Pancreas (tissue), 10 donors: ENCODE measurements around the gene GLTPD2. TPM values are rescaled to one million over a fixed set of nuclear protein-coding genes. Genes with fewer than 3 reads are reported as not detected.

Experiments
- ATAC-seq, 4 donors: fragments of 200-7000 bp; cut with Tn5 transposase; one replicate each; pipeline versions ENCODE4 v1.8.0 to v1.9.1; 2020; ENCODE audit warnings: mild to moderate bottlenecking in 4 of 4, moderate library complexity in 4 of 4
- DNase-seq, 6 donors: peaks; one replicate each; pipeline ENCODE4 v3.0.0-alpha.2; 2020
- FAIRE-seq: peaks from 2 replicates; lab custom pipeline; 2012; peaks lifted over from hg19 to GRCh38; lab: Jason Lieb, UNC
- H3K27ac ChIP-seq, 4 donors: fragments of 200-600 bp; sonication (generic); 1 replicate in 3 of 4; 2 replicates in 1 of 4; pipeline versions ENCODE4 v1.5.0 to v1.8.0; 2020
- H3K27me3 ChIP-seq, 4 donors: fragments of 200-600 bp; one replicate each; pipeline ENCODE4 v1.8.0; 2021
- H3K36me3 ChIP-seq, 3 donors: fragments of 200-600 bp; sonication (generic) in 1 of 3; one replicate each; pipeline versions ENCODE4 v1.5.0 to v1.8.0; 2020 to 2021
- H3K4me1 ChIP-seq, 3 donors: fragments of 200-600 bp; one replicate each; pipeline ENCODE4 v1.8.0; 2021
- H3K4me3 ChIP-seq, 4 donors: fragments of 200-600 bp; sonication (generic) in 2 of 4; one replicate each; pipeline versions ENCODE4 v1.5.0 to v1.8.0; 2020 to 2021
- H3K9me3 ChIP-seq, 4 donors: fragments of 200-600 bp; one replicate each; pipeline ENCODE4 v1.8.0; 2021
- CTCF ChIP-seq, 4 donors: fragments of 200-600 bp; sonication (generic) in 3 of 4; IDR thresholded peaks; one replicate each; pipeline versions ENCODE4 v1.5.0 to v1.8.0; 2021; ENCODE audit warnings: antibody characterized with exemption in 4 of 4
- WGBS, 2 donors: extraction: QIAGEN DNeasy Blood & Tissue Kit; methylation state at CpG; one replicate each; pipeline ENCODE4 v1.1.7; 2013; 5-methylcytosine and 5-hydroxymethylcytosine counted together
- intact Hi-C, 3 donors: fragments of 100-400 bp; cut with DNase I; formaldehyde crosslinking; loops; one replicate each; pipeline versions ENCODE4 v1.11.1 to v1.14.2; 2022
- polyA plus RNA-seq, 2 donors: library from polyadenylated mRNA; stranded (reverse); fragments of 200-250 nt; gene quantifications; one replicate each; pipeline ENCODE4 v1.2.3, GENCODE V29; 2013
- total RNA-seq, 6 donors: library from RNA; stranded (reverse); fragmentation: NEBNext Ultra II Directional in 4 of 6; extraction: Animal tissue kit (Norgen Biotek cat#: 25700) in 4 of 6; gene quantifications; one replicate each; pipeline versions ENCODE4 v1.2.1 to v1.2.4, GENCODE V29; 2021 to 2023
- donor health status: healthy with polysubstance abuse.
- donor health status: DM: no; HTN: no; CAD: no; lungs with moderate emphysema.
- donor health status: DM: no; HTN: no; CAD: no.
- donor health status: control.
- donor health status: control.
- donor health status: Bipolar disorder and iron deficiency.
- donor health status: DM: yes; HTN: yes; CAD: no.
- donor health status: DM: no; HTN: no; CAD: no.
- donor health status: DM: no; HTN: no; CAD: no.
- donor health status: DM: yes; HTN: yes; CAD: no.

GLTPD2 gene
- total and polyA plus RNA-seq, 8 donors: 0.23 to 0.39 TPM; not detected in 6

GRCh38 chr17:4800462-4801196 is 11.9 kb downstream of the GLTPD2 start:
- Histone ChIP-seq H3K9me3 (no peaks in the 10 kb centered on the region), H3K36me3 (no peaks in the 10 kb centered on the region), H3K4me3 (no peak overlapping the region), H3K27me3 (no peaks in the 10 kb centered on the region), H3K27ac (no peak overlapping the region), H3K4me1 (peaks cover 0 to 7% (median 5%) of the 10 kb centered on the region in 3 donors)
- 72 to 77% methylated on average over 10 of the region's 10 CpGs for WGBS, 2 donors
- intact Hi-C loops: no loop called here
- TF ChIP-seq CTCF (IDR thresholded peaks at IDR 0.05): no peak
- peak in 1 of 6 donors; percentile 23 for DNase-seq
- ATAC-seq: no peak
- FAIRE-seq: no peak

- DNase-seq: no peak
- intact Hi-C loops: no loop called here
- no peaks in the 10 kb centered on the region for H3K27me3 ChIP-seq
- no peak within 1 kb of the TSS for H3K27ac ChIP-seq
- peaks cover 0 to 4% (median 0%) of the 10 kb centered on the region in 3 donors for H3K4me1 ChIP-seq
- 80 to 81% methylated on average over 9 of the region's 9 CpGs for WGBS, 2 donors
- H3K9me3 ChIP-seq: no peaks in the 10 kb centered on the region
- no peak for ATAC-seq
- H3K36me3 ChIP-seq: no peaks in the 10 kb centered on the region
- no peak for TF ChIP-seq CTCF (IDR thresholded peaks at IDR 0.05)
- no peak within 1 kb of the TSS for H3K4me3 ChIP-seq
- no peak for FAIRE-seq
These were observed 13.5 kb downstream of the GLTPD2 start, which contains the start of gene C17orf114 for GRCh38 chr17:4802228-4802627. TSS of gene C17orf114 (minus strand) at chr17:4802328.

- DNase-seq (no peak), ATAC-seq (peak in 1 of 4 donors; percentile 0), FAIRE-seq (no peak)
- H3K27ac ChIP-seq: no peak overlapping the region
- no peaks in the 10 kb centered on the region for H3K27me3 ChIP-seq
- WGBS, 2 donors: 0 to 1% methylated on average over 14 to 16 of the region's 16 CpGs
- peaks cover 0 to 12% (median 6%) of the 10 kb centered on the region in 3 donors for H3K4me1 ChIP-seq
- TF ChIP-seq CTCF (IDR thresholded peaks at IDR 0.05): no peak
- peak overlapping the region; percentile 58 to 78 (median 73) for H3K4me3 ChIP-seq
- no peaks in the 10 kb centered on the region for H3K36me3 ChIP-seq
- no peaks in the 10 kb centered on the region for H3K9me3 ChIP-seq
- intact Hi-C loops: no loop called here
These were observed 17.7 kb downstream of the GLTPD2 start for GRCh38 chr17:4806456-4806776.

- H3K27me3 ChIP-seq: no peaks in the 10 kb centered on the region
- H3K4me3 ChIP-seq: peak within 1 kb of the TSS; percentile 58 to 78 (median 73)
- no peak for TF ChIP-seq CTCF (IDR thresholded peaks at IDR 0.05)
- DNase-seq: peak; percentile 85 to 94 (median 88)
- ATAC-seq: peak; percentile 99
- H3K36me3 ChIP-seq: no peaks in the 10 kb centered on the region
- intact Hi-C loops: no loop called here
- no peaks in the 10 kb centered on the region for H3K9me3 ChIP-seq
- peak within 1 kb of the TSS in 3 of 4 donors; percentile 41 to 50 (median 49) for H3K27ac ChIP-seq
- peaks cover 0 to 12% (median 6%) of the 10 kb centered on the region in 3 donors for H3K4me1 ChIP-seq
- 0 to 1% methylated on average over 49 to 106 of the region's 106 CpGs for WGBS, 2 donors
- no peak for FAIRE-seq
These were observed 18.2 kb downstream of the GLTPD2 start, which contains the start of gene PLD2 for GRCh38 chr17:4806777-4807604. TSS of gene PLD2 (plus strand) at chr17:4807152. CDS start at chr17:4807773, 621 bp downstream.
